PC-3 (cell line): ENCODE measurements around the gene DSN1.

Experiments
- EZH2 ChIP-seq: fragments of 300-600 bp; sonication (generic); IDR thresholded peaks from one replicate; pipeline ENCODE4 v1.6.1; 2017; ENCODE audit warnings: antibody characterized with exemption, mild to moderate bottlenecking, low read length; ENCODE audit not compliant: unreplicated experiment
- TF ChIP-seq, protein P1 (sequence below): fragments of 300-600 bp; sonication (generic); conservative IDR thresholded peaks from 2 replicates; pipeline ENCODE4 v1.5.1; 2017; ENCODE audit warnings: antibody characterized with exemption, low read depth, mild to moderate bottlenecking, low read length

DNA sequence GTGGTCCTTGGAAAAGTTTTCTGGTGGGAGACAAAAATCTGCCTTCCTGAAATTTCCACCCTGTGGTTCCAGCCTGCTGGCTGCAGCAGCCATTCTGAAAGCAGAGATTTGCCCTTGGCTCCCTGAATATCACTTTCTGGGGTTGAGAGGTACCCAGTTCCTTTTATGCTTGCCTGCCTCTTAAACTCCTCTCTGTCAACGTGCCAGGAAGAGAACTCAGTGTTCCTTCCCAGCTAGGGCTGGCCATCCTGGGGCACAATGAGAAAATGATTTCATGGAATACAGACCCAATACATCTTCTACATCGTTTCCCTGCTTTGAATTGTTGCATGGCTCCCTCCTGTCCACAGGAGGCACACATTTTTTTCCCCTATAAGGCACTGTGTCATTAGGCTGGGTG is 1.6 kb upstream of the DSN1 start:
- TF ChIP-seq, protein P1, sequence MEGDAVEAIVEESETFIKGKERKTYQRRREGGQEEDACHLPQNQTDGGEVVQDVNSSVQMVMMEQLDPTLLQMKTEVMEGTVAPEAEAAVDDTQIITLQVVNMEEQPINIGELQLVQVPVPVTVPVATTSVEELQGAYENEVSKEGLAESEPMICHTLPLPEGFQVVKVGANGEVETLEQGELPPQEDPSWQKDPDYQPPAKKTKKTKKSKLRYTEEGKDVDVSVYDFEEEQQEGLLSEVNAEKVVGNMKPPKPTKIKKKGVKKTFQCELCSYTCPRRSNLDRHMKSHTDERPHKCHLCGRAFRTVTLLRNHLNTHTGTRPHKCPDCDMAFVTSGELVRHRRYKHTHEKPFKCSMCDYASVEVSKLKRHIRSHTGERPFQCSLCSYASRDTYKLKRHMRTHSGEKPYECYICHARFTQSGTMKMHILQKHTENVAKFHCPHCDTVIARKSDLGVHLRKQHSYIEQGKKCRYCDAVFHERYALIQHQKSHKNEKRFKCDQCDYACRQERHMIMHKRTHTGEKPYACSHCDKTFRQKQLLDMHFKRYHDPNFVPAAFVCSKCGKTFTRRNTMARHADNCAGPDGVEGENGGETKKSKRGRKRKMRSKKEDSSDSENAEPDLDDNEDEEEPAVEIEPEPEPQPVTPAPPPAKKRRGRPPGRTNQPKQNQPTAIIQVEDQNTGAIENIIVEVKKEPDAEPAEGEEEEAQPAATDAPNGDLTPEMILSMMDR = no peak
- TF ChIP-seq EZH2 = no peak
